Trophoblast cell (in vitro differentiated cells and primary cell): ENCODE data around the gene TMEM154.

Experiments used
- DNase-seq, 2 donors: peaks; one replicate each; pipeline ENCODE4 v3.0.0-alpha.2; 2016
- H2AFZ ChIP-seq: 2 replicates; pipeline ENCODE4 v1.6.1; 2013; ENCODE audit warnings: low read length, moderate library complexity, mild to moderate bottlenecking; ENCODE audit not compliant: insufficient read depth, poor library complexity
- H2AK5ac ChIP-seq: 2 replicates; pipeline ENCODE4 v1.6.1; 2013; ENCODE audit warnings: mild to moderate bottlenecking, low read length
- H2BK120ac ChIP-seq: 2 replicates; pipeline ENCODE4 v1.6.1; 2013; ENCODE audit warnings: low read length, mild to moderate bottlenecking, moderate library complexity; ENCODE audit not compliant: insufficient read depth, poor library complexity
- H2BK12ac ChIP-seq: 2 replicates; pipeline ENCODE4 v1.6.1; 2013; ENCODE audit warnings: mild to moderate bottlenecking, low read length, moderate library complexity
- H2BK5ac ChIP-seq: 2 replicates; pipeline ENCODE4 v1.6.1; 2013; ENCODE audit warnings: low read length, low read depth, moderate library complexity, mild to moderate bottlenecking; ENCODE audit not compliant: poor library complexity
- H3K14ac ChIP-seq: 2 replicates; pipeline ENCODE4 v1.6.1; 2013; ENCODE audit warnings: mild to moderate bottlenecking, low read length
- H3K18ac ChIP-seq: 2 replicates; pipeline ENCODE4 v1.6.1; 2013; ENCODE audit warnings: mild to moderate bottlenecking, low read length
- H3K23ac ChIP-seq: 2 replicates; pipeline ENCODE4 v1.6.1; 2013; ENCODE audit warnings: low read length
- H3K27ac ChIP-seq: 2 replicates; pipeline ENCODE4 v1.5.1; 2013; ENCODE audit warnings: low read depth, mild to moderate bottlenecking, inconsistent platforms, low read length, moderate library complexity
- H3K27me3 ChIP-seq: 2 replicates; pipeline ENCODE4 v1.6.1; 2013; ENCODE audit warnings: inconsistent platforms, mild to moderate bottlenecking, low read length, moderate library complexity; ENCODE audit not compliant: insufficient read depth
- H3K36me3 ChIP-seq, 2 experiments: 1 replicate in 1 of 2; 2 replicates in 1 of 2; pipeline ENCODE4 v1.6.1; 2013; ENCODE audit warnings: low read length in 2 of 2, mild to moderate bottlenecking in 2 of 2, moderate library complexity in 1 of 2; ENCODE audit not compliant: insufficient read depth in 2 of 2, control insufficient read depth in 1 of 2
- H3K4ac ChIP-seq: 2 replicates; pipeline ENCODE4 v1.6.1; 2013; ENCODE audit warnings: low read depth, mild to moderate bottlenecking, low read length, moderate library complexity
- H3K4me1 ChIP-seq, 2 experiments: 1 replicate in 1 of 2; 2 replicates in 1 of 2; pipeline ENCODE4 v1.6.1; 2013; ENCODE audit warnings: low read length in 2 of 2, mild to moderate bottlenecking in 2 of 2, moderate library complexity in 1 of 2; ENCODE audit not compliant: insufficient read depth in 2 of 2, control insufficient read depth in 1 of 2
- H3K4me2 ChIP-seq: 2 replicates; pipeline ENCODE4 v1.6.1; 2013; ENCODE audit warnings: inconsistent platforms, mild to moderate bottlenecking, low read length, moderate library complexity
- H3K4me3 ChIP-seq: 2 replicates; pipeline ENCODE4 v1.5.1; 2013; ENCODE audit warnings: mild to moderate bottlenecking, low read depth, low read length, inconsistent platforms
- H3K79me1 ChIP-seq: one replicate; pipeline ENCODE4 v1.6.1; 2013; ENCODE audit warnings: low read length
- H3K79me2 ChIP-seq: 2 replicates; pipeline ENCODE4 v1.6.1; 2013; ENCODE audit warnings: low read length, mild to moderate bottlenecking; ENCODE audit not compliant: control insufficient read depth, insufficient read depth, poor library complexity
- H3K9ac ChIP-seq: 2 replicates; pipeline ENCODE4 v1.6.1; 2013; ENCODE audit warnings: mild to moderate bottlenecking, low read length
- H3K9me3 ChIP-seq: 2 replicates; pipeline ENCODE4 v1.6.1; 2013; ENCODE audit warnings: low read depth, mild to moderate bottlenecking, control low read depth, inconsistent platforms, low read length; ENCODE audit not compliant: insufficient read depth
- H4K12ac ChIP-seq: 2 replicates; pipeline ENCODE4 v1.6.1; 2013; ENCODE audit warnings: low read depth, mild to moderate bottlenecking, low read length, moderate library complexity
- H4K8ac ChIP-seq: 2 replicates; pipeline ENCODE4 v1.6.1; 2013; ENCODE audit warnings: low read depth, mild to moderate bottlenecking, low read length, moderate library complexity
- H4K91ac ChIP-seq: one replicate; pipeline ENCODE4 v1.6.1; 2013; ENCODE audit warnings: low read depth, mild to moderate bottlenecking, low read length, moderate library complexity
- WGBS: extraction: QIAGEN DNeasy Blood & Tissue Kit; methylation state at CpG from one replicate; pipeline ENCODE4 v1.1.7; 2013; ENCODE audit warnings: missing lambda C conversion rate; ENCODE audit not compliant: insufficient read length, insufficient coverage; ENCODE audit errors: extremely low coverage; 5-methylcytosine and 5-hydroxymethylcytosine counted together

TMEM154 gene

DNA sequence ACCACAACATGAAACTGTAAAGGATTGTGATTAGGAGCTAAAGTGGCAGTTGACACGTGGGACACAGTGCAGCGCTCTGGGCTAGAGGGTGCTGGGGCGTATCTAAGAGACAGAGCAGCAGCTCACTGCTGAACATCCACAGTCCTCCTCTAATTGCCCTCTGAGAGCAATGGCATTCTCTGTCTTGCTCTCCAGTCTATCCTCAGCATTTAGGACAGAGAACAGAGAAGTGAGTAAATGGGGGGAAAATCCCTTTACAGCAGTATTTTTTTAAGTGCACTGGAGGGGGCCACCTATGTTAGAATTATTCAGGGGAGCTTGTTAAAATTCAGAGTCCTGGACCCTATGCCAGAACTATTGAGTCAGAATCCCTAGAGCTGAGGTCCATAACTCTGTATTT, 4.2 kb upstream of the TMEM154 start:
- Histone ChIP-seq H3K4ac (no peak overlapping the region), H4K91ac (no peak overlapping the region), H3K9me3 (no peaks in the 10 kb centered on the region), H2AFZ (no peak overlapping the region), H3K4me3 (no peak overlapping the region), H2BK12ac (no peak overlapping the region), H3K4me1 (peaks cover 22 to 24% of the 10 kb centered on the region in 2 experiments), H2AK5ac (no peak overlapping the region), H3K79me2 (no peaks in the 10 kb centered on the region), H2BK5ac (no peak overlapping the region), H2BK120ac (peak overlapping the region; percentile 15), H3K27ac (no peak overlapping the region), H4K12ac (no peak overlapping the region), H3K27me3 (no peaks in the 10 kb centered on the region), H3K18ac (no peak overlapping the region), H3K14ac (peak overlapping the region; percentile 19), H3K79me1 (peaks cover 20% of the 10 kb centered on the region), H3K36me3 (no peaks in the 10 kb centered on the region), H3K23ac (no peak overlapping the region), H3K4me2 (no peak overlapping the region), H3K9ac (no peak overlapping the region), H4K8ac (no peak overlapping the region)
- DNase-seq = no peak
- no CpG with 5 or more reads among the region's 3 CpGs for WGBS

DNA sequence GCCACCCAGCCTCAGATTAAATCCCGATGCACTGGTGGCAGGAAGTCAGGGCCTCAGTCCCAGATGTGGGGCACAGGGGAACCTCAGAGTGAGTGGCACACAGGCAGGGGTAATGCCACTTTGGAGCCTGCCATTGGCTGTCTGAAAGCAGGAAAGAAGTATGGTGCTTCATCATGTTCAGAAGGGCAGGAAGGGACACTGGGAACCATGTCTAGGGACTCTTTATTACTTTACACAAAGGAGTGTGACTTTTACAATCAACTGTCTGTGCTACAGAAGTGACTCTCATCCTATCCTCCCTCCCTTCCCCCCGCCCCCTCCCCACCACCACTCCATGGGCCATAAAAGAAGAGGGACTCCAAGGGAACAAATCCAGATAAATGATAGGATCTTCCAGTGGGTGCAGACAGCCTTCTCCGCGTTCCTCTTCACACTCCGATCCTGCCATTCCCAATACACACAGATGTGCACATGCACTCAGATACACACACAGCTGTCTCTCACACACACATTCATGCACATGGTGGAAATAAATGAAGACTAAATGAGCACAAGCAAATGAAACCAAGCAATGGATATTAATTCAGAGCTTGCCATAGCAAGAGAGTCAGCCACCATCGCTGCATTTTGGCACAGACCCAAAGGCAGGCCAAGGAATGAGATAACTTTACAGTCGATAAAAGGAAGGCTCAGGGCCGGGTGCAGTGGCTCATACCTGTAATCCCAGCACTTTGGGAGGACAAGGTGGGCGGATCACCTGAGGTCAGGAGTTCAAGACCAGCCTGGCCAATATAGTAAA, 2.5 kb upstream of the TMEM154 start:
- Histone ChIP-seq H3K27me3 (no peaks in the 10 kb centered on the region), H2BK5ac (no peak overlapping the region), H3K4me3 (no peak overlapping the region), H2AFZ (no peak overlapping the region), H3K4me1 (peaks cover 22 to 25% of the 10 kb centered on the region in 2 experiments), H3K79me2 (no peaks in the 10 kb centered on the region), H3K18ac (no peak overlapping the region), H2AK5ac (peak overlapping the region; percentile 87), H3K23ac (no peak overlapping the region), H4K12ac (no peak overlapping the region), H3K14ac (no peak overlapping the region), H4K91ac (peak overlapping the region; percentile 74), H2BK120ac (peak overlapping the region; percentile 67), H4K8ac (peak overlapping the region; percentile 22), H3K9ac (no peak overlapping the region), H3K79me1 (peaks cover 20% of the 10 kb centered on the region), H3K4me2 (no peak overlapping the region), H3K27ac (no peak overlapping the region), H3K4ac (peak overlapping the region; percentile 12), H3K9me3 (no peaks in the 10 kb centered on the region), H3K36me3 (no peaks in the 10 kb centered on the region), H2BK12ac (peak overlapping the region; percentile 76)
- no CpG with 5 or more reads among the region's 9 CpGs for WGBS
- no peak for DNase-seq

DNA sequence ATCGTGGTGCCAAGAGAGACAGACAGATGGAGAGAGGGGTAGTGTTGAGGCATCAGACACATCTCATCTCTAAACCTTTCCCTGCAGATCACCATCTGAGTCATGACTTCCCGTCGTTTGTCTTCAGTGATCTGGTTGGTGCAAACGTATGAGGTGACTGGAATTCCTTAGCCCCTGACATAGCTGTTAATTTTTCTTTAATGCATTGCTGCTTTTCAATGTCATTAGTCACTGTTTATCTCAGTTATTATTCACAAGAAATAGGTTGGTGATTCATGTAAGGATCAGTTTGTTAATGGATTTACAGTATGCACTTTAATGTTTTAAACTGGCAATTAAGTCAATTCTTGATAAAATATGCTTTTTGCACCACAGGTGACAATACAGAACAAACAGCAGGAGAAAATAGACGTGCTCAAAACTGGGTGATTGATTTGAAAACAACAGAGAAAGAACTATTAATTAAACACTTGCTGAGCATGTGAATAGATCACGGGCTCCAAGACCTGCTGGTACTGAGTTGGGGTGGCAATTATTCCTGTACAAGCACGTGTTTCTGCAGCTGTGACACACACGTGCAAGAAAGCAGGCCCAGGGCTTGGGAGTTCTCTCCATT, 1.3 kb upstream of the TMEM154 start:
- no CpG with 5 or more reads among the region's 8 CpGs for WGBS

DNA sequence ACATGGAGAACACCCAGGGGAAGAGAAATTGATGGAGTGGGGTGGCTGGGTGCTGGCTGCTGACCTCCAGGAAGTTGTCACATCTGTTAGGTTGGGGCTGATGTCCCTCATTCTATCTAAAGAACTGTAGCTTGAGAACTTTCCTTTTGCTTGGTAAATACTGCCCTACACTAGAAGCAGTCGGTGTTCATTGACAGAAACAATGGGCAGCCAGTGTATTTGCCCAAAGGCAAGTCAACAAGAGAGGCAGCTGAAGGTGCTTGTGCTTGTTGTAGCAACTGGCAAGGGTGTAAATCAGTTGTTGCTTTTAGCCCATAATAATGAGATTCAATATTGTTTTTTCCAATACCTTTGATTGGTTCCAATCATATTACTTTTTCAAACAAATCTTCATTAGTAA, 956 bp downstream of the TMEM154 start:
- no peak overlapping the region for H4K12ac ChIP-seq
- no peak overlapping the region for H3K18ac ChIP-seq
- H3K36me3 ChIP-seq = no peaks in the 10 kb centered on the region
- H3K4me3 ChIP-seq = no peak overlapping the region
- no CpG with 5 or more reads among the region's 1 CpG for WGBS
- no peak overlapping the region for H4K8ac ChIP-seq
- H3K23ac ChIP-seq = no peak overlapping the region
- no peak overlapping the region for H3K4ac ChIP-seq
- H3K79me2 ChIP-seq = no peaks in the 10 kb centered on the region
- H3K4me1 ChIP-seq = peaks cover 22 to 24% of the 10 kb centered on the region in 2 experiments
- no peak overlapping the region for H2BK120ac ChIP-seq
- no peak overlapping the region for H3K14ac ChIP-seq
- H3K9me3 ChIP-seq = no peaks in the 10 kb centered on the region
- H3K4me2 ChIP-seq = peak overlapping the region; percentile 10
- no peak for DNase-seq
- H2AFZ ChIP-seq = no peak overlapping the region
- no peak overlapping the region for H3K9ac ChIP-seq
- H4K91ac ChIP-seq = no peak overlapping the region
- no peak overlapping the region for H2AK5ac ChIP-seq
- peaks cover 20% of the 10 kb centered on the region for H3K79me1 ChIP-seq
- no peaks in the 10 kb centered on the region for H3K27me3 ChIP-seq
- H2BK12ac ChIP-seq = no peak overlapping the region
- H3K27ac ChIP-seq = no peak overlapping the region
- H2BK5ac ChIP-seq = no peak overlapping the region

More for the DNA sequence above, 1.3 kb upstream of the TMEM154 start:
- H2AK5ac ChIP-seq = no peak overlapping the region
- H3K4me3 ChIP-seq = no peak overlapping the region
- H2BK120ac ChIP-seq = peak overlapping the region; percentile 48
- no peak overlapping the region for H3K9ac ChIP-seq
- no peak overlapping the region for H3K18ac ChIP-seq
- peaks cover 22 to 25% of the 10 kb centered on the region in 2 experiments for H3K4me1 ChIP-seq
- no peaks in the 10 kb centered on the region for H3K9me3 ChIP-seq
- H3K36me3 ChIP-seq = no peaks in the 10 kb centered on the region
- H2BK12ac ChIP-seq = peak overlapping the region; percentile 51
- peak overlapping the region; percentile 83 for H3K27ac ChIP-seq
- H3K23ac ChIP-seq = no peak overlapping the region
- H4K91ac ChIP-seq = peak overlapping the region; percentile 31
- no peak overlapping the region for H2BK5ac ChIP-seq
- no peak overlapping the region for H4K8ac ChIP-seq
- peaks cover 20% of the 10 kb centered on the region for H3K79me1 ChIP-seq
- no peak overlapping the region for H3K14ac ChIP-seq
- H3K4me2 ChIP-seq = no peak overlapping the region
- DNase-seq = no peak
- H2AFZ ChIP-seq = no peak overlapping the region
- H3K27me3 ChIP-seq = no peaks in the 10 kb centered on the region
- H3K79me2 ChIP-seq = no peaks in the 10 kb centered on the region
- H3K4ac ChIP-seq = no peak overlapping the region
- H4K12ac ChIP-seq = no peak overlapping the region
